ENCODE measurements around the gene RAB9B.

DNA sequence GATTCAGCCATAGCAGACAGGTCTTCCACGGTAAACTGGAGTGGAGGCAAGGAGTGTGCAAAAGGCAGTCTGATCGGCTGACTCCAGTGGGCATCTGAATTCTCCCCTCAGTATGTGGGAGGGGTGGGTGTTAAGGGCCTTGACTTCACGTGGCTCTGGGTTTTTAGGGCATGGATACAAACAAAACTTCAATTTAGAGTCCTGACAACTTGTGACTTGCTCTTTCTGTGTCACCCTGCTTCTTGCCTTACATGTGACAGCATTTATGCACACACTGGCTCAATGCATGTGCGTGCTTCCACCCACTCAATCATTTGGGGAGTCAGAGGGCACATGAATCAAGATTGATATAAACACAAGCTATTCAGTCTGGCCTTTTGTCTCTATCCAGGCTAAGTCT lies 37.9 kb downstream of the RAB9B start:
- TF ChIP-seq, protein P1, sequence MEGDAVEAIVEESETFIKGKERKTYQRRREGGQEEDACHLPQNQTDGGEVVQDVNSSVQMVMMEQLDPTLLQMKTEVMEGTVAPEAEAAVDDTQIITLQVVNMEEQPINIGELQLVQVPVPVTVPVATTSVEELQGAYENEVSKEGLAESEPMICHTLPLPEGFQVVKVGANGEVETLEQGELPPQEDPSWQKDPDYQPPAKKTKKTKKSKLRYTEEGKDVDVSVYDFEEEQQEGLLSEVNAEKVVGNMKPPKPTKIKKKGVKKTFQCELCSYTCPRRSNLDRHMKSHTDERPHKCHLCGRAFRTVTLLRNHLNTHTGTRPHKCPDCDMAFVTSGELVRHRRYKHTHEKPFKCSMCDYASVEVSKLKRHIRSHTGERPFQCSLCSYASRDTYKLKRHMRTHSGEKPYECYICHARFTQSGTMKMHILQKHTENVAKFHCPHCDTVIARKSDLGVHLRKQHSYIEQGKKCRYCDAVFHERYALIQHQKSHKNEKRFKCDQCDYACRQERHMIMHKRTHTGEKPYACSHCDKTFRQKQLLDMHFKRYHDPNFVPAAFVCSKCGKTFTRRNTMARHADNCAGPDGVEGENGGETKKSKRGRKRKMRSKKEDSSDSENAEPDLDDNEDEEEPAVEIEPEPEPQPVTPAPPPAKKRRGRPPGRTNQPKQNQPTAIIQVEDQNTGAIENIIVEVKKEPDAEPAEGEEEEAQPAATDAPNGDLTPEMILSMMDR (conservative IDR thresholded peaks at IDR 0.05 in 1 of 2, IDR thresholded peaks at IDR 0.05 in 1 of 2; ENCODE audit: low read depth in 1 of 2, low read length in 2 of 2) = no peak
- no peak for TF ChIP-seq EZH2 (IDR thresholded peaks at IDR 0.05; ENCODE audit: low read length, missing control alignments)
